K562 (cell line): ENCODE measurements around the gene IL1RL1. TPM values are rescaled to one million over a fixed set of nuclear protein-coding genes. Genes with fewer than 3 reads are reported as not detected.

ENCODE experiments used
- ARID1B ChIP-seq: fragments of 450-650 bp; IDR thresholded peaks from 2 replicates; pipeline ENCODE4 v1.6.1; 2016; ENCODE audit warnings: antibody characterized with exemption, mild to moderate bottlenecking, inconsistent platforms
- BDP1 ChIP-seq: IDR thresholded peaks from 3 replicates; pipeline ENCODE4 v1.6.1; 2011; ENCODE audit not compliant: insufficient read length, insufficient read depth
- EHMT2 ChIP-seq: fragments of 450-650 bp; IDR thresholded peaks from 2 replicates; pipeline ENCODE4 v1.6.1; 2018; ENCODE audit warnings: antibody characterized with exemption
- FOXA3 ChIP-seq, 2 experiments: fragments of 450-650 bp in 1 of 2; sonication (generic) in 1 of 2; formaldehyde crosslinking; IDR thresholded peaks in 1 of 2; conservative IDR thresholded peaks in 1 of 2; 2 replicates each; pipeline versions ENCODE4 v1.4.0 to v1.8.0; 2020 to 2022; ENCODE audit warnings: mild to moderate bottlenecking in 2 of 2, missing genetic modification reagents in 1 of 2
- KHSRP ChIP-seq: fragments of 450-650 bp; IDR thresholded peaks from 2 replicates; pipeline ENCODE4 v1.6.1; 2017
- MCM2 ChIP-seq: fragments of 450-650 bp; IDR thresholded peaks from 2 replicates; pipeline ENCODE4 v1.6.1; 2017; ENCODE audit warnings: low read depth, mild to moderate bottlenecking
- NONO ChIP-seq, 2 experiments: fragments of 200-400 bp in 1 of 2; fragments of 450-650 bp in 1 of 2; formaldehyde crosslinking in 1 of 2; IDR thresholded peaks; 2 replicates each; pipeline ENCODE4 v1.6.1; 2017; ENCODE audit warnings: low read depth in 2 of 2, mild to moderate bottlenecking in 2 of 2, moderate library complexity in 2 of 2, low read length in 1 of 2
- RBFOX2 ChIP-seq: fragments of 200-400 bp; formaldehyde crosslinking; IDR thresholded peaks from 2 replicates; pipeline ENCODE4 v1.6.1; 2017; ENCODE audit warnings: low read depth, mild to moderate bottlenecking, low read length, moderate library complexity
- TEAD1 ChIP-seq, 2 experiments: fragments of 450-650 bp in 1 of 2; sonication (generic) in 1 of 2; formaldehyde crosslinking; IDR thresholded peaks; 2 replicates each; pipeline versions ENCODE4 v1.4.0 to v1.8.0; 2020 to 2022; ENCODE audit warnings: mild to moderate bottlenecking in 2 of 2, missing genetic modification reagents in 1 of 2
- ZNF384 ChIP-seq: IDR thresholded peaks from 2 replicates; pipeline ENCODE4 v1.6.1; 2012; ENCODE audit warnings: low read depth, low read length, improper control_type of control experiment
- polyA plus RNA-seq, 8 experiments: library from polyadenylated mRNA; depleted of rRNA in 4 of 8; stranded (reverse) in 5 of 8; unstranded in 3 of 8; fragments of >200 nt; fragmentation: Nextera tagmentation in 2 of 8; fragmentation: Illumina TruSeq in 1 of 8; extraction: Ambion mirVana in 2 of 8; extraction: Trizol in 1 of 8; gene quantifications; 2 replicates each; pipeline versions ENCODE4 v1.2.1 to v1.2.3, GENCODE V29; 2011 to 2014; ENCODE audit warnings: inconsistent platforms in 1 of 8, missing spikeins in 1 of 8
- total RNA-seq, 7 experiments: library from RNA; depleted of rRNA in 6 of 7; stranded (reverse); fragments of >200 nt in 6 of 7; fragmentation: Illumina TruSeq in 2 of 7; extraction: Trizol in 2 of 7; gene quantifications; 2 replicates each; pipeline versions ENCODE4 v1.2.1 to v1.2.3, GENCODE V29; 2011 to 2021; ENCODE audit warnings: low replicate concordance in 1 of 7
- TF ChIP-seq, protein P1 (sequence below): fragments of 200-600 bp; sonication (generic); IDR thresholded peaks from one replicate; pipeline ENCODE4 v1.6.1; 2012; ENCODE audit warnings: mild to moderate bottlenecking, low read depth, low read length, inconsistent platforms
- TF ChIP-seq, protein P2 (sequence below): fragments of 450-650 bp; IDR thresholded peaks from 2 replicates; pipeline ENCODE4 v1.6.1; 2016; ENCODE audit warnings: low read depth, mild to moderate bottlenecking, moderate library complexity
- TF ChIP-seq, protein P3 (sequence below): sonication (generic); formaldehyde crosslinking; IDR thresholded peaks from 2 replicates; pipeline ENCODE4 v1.8.0; 2022; ENCODE audit warnings: mild to moderate bottlenecking, missing genetic modification reagents, borderline replicate concordance

The IL1RL1 gene
- total and polyA plus RNA-seq, 9 of the 15 experiments (the other 6 are each of a cell fraction or from before 2014, with no cell fraction given) = 0.06 to 3.3 (median 0.59) TPM

DNA sequence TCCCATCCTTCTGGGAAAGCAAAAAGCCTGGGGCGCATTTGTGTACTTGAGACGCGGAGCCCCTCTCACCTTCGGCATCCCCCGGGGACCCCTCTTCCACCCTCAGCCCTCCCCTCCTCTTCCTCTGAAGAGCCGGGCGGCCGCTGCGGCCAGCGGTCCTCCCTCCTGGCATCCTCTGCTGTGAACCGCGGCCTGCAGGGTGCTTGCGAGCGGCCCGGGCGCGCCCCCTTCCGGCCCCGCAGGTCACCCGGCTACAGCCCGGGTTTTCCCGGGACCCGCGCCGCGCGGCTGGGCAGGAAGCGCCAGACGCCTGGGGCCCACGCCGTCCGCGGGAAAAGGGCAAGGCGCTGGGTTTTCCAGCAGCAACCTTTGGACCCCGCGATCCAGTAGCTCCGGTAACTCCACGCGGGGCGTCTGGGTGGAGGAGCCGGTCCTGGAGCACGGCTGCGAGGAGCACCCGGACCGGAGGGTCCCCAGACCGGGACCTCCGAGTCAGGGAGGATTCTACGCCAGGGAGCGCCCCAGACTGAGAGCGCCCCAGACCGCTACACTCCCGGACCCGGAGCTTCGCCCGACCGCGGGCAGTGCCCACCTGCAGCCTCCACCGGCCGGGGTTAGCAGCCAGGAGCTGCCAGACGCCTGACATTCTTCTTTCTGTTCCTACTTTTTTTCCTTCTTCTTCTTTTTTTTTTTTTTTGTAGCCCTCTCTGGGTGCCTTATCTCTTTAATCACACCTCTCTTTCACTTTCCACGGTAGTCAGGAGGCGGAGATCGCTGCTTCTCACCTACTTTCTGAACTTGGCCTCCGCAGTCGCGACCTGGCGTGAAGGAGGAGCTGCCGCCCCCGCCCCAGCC lies 44.4 kb downstream of the IL1RL1 start, which contains the start of gene IL18R1 (continued):
- TF ChIP-seq, protein P1, sequence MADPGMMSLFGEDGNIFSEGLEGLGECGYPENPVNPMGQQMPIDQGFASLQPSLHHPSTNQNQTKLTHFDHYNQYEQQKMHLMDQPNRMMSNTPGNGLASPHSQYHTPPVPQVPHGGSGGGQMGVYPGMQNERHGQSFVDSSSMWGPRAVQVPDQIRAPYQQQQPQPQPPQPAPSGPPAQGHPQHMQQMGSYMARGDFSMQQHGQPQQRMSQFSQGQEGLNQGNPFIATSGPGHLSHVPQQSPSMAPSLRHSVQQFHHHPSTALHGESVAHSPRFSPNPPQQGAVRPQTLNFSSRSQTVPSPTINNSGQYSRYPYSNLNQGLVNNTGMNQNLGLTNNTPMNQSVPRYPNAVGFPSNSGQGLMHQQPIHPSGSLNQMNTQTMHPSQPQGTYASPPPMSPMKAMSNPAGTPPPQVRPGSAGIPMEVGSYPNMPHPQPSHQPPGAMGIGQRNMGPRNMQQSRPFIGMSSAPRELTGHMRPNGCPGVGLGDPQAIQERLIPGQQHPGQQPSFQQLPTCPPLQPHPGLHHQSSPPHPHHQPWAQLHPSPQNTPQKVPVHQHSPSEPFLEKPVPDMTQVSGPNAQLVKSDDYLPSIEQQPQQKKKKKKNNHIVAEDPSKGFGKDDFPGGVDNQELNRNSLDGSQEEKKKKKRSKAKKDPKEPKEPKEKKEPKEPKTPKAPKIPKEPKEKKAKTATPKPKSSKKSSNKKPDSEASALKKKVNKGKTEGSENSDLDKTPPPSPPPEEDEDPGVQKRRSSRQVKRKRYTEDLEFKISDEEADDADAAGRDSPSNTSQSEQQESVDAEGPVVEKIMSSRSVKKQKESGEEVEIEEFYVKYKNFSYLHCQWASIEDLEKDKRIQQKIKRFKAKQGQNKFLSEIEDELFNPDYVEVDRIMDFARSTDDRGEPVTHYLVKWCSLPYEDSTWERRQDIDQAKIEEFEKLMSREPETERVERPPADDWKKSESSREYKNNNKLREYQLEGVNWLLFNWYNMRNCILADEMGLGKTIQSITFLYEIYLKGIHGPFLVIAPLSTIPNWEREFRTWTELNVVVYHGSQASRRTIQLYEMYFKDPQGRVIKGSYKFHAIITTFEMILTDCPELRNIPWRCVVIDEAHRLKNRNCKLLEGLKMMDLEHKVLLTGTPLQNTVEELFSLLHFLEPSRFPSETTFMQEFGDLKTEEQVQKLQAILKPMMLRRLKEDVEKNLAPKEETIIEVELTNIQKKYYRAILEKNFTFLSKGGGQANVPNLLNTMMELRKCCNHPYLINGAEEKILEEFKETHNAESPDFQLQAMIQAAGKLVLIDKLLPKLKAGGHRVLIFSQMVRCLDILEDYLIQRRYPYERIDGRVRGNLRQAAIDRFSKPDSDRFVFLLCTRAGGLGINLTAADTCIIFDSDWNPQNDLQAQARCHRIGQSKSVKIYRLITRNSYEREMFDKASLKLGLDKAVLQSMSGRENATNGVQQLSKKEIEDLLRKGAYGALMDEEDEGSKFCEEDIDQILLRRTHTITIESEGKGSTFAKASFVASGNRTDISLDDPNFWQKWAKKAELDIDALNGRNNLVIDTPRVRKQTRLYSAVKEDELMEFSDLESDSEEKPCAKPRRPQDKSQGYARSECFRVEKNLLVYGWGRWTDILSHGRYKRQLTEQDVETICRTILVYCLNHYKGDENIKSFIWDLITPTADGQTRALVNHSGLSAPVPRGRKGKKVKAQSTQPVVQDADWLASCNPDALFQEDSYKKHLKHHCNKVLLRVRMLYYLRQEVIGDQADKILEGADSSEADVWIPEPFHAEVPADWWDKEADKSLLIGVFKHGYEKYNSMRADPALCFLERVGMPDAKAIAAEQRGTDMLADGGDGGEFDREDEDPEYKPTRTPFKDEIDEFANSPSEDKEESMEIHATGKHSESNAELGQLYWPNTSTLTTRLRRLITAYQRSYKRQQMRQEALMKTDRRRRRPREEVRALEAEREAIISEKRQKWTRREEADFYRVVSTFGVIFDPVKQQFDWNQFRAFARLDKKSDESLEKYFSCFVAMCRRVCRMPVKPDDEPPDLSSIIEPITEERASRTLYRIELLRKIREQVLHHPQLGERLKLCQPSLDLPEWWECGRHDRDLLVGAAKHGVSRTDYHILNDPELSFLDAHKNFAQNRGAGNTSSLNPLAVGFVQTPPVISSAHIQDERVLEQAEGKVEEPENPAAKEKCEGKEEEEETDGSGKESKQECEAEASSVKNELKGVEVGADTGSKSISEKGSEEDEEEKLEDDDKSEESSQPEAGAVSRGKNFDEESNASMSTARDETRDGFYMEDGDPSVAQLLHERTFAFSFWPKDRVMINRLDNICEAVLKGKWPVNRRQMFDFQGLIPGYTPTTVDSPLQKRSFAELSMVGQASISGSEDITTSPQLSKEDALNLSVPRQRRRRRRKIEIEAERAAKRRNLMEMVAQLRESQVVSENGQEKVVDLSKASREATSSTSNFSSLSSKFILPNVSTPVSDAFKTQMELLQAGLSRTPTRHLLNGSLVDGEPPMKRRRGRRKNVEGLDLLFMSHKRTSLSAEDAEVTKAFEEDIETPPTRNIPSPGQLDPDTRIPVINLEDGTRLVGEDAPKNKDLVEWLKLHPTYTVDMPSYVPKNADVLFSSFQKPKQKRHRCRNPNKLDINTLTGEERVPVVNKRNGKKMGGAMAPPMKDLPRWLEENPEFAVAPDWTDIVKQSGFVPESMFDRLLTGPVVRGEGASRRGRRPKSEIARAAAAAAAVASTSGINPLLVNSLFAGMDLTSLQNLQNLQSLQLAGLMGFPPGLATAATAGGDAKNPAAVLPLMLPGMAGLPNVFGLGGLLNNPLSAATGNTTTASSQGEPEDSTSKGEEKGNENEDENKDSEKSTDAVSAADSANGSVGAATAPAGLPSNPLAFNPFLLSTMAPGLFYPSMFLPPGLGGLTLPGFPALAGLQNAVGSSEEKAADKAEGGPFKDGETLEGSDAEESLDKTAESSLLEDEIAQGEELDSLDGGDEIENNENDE = no peak
- TF ChIP-seq FOXA3 (CRISPR knock-in tag; conservative IDR thresholded peaks at IDR 0.05 in 1 of 2, IDR thresholded peaks at IDR 0.05 in 1 of 2) (no peak), RBFOX2 (peak; percentile 72), NONO (IDR thresholded peaks at IDR 0.05; ENCODE audit: low read depth in 2 of 2, low read length in 1 of 2) (0 out of 4 replicates have a peak, but pooled peaks of 1 of the 2 experiments have one; percentile 24), EHMT2 (no peak), BDP1 (no peak), KHSRP (no peak), ARID1B (no peak), MCM2 (no peak), ZNF384 (0 out of 2 replicates have a peak, but pooled peaks have one; percentile 29), TEAD1 (CRISPR knock-in tag; IDR thresholded peaks at IDR 0.05) (no peak)
- TF ChIP-seq, protein P2, sequence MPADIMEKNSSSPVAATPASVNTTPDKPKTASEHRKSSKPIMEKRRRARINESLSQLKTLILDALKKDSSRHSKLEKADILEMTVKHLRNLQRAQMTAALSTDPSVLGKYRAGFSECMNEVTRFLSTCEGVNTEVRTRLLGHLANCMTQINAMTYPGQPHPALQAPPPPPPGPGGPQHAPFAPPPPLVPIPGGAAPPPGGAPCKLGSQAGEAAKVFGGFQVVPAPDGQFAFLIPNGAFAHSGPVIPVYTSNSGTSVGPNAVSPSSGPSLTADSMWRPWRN = no peak
- TF ChIP-seq, protein P3, sequence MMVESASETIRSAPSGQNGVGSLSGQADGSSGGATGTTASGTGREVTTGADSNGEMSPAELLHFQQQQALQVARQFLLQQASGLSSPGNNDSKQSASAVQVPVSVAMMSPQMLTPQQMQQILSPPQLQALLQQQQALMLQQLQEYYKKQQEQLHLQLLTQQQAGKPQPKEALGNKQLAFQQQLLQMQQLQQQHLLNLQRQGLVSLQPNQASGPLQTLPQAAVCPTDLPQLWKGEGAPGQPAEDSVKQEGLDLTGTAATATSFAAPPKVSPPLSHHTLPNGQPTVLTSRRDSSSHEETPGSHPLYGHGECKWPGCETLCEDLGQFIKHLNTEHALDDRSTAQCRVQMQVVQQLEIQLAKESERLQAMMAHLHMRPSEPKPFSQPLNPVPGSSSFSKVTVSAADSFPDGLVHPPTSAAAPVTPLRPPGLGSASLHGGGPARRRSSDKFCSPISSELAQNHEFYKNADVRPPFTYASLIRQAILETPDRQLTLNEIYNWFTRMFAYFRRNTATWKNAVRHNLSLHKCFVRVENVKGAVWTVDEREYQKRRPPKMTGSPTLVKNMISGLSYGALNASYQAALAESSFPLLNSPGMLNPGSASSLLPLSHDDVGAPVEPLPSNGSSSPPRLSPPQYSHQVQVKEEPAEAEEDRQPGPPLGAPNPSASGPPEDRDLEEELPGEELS (CRISPR knock-in tag) = no peak
